ENCODE results near the gene SLC24A3.

Gene SLC24A3

GRCh38 chr20:19429538-19429937 lies 217.1 kb downstream of the SLC24A3 start:
- DNase-seq, result no peak

GRCh38 chr20:19430641-19431315 lies 218.3 kb downstream of the SLC24A3 start:
- no peak for DNase-seq

GRCh38 chr20:19431316-19431700 lies 218.9 kb downstream of the SLC24A3 start:
- DNase-seq, result no peak

GRCh38 chr20:19431906-19432305 lies 219.5 kb downstream of the SLC24A3 start:
- no peak for DNase-seq

GRCh38 chr20:19433371-19434350 lies 221.2 kb downstream of the SLC24A3 start:
- no peak for DNase-seq

GRCh38 chr20:19435316-19435715 lies 222.9 kb downstream of the SLC24A3 start:
- no peak for DNase-seq

- DNase-seq, result no peak
Observed at GRCh38 chr20:19435821-19436220, 223.4 kb downstream of the SLC24A3 start.

GRCh38 chr20:19438488-19438887 lies 226.0 kb downstream of the SLC24A3 start:
- no peak for DNase-seq

- DNase-seq, result no peak
Observed at GRCh38 chr20:19440660-19441527, 228.5 kb downstream of the SLC24A3 start.

GRCh38 chr20:19446246-19446645 lies 233.8 kb downstream of the SLC24A3 start:
- DNase-seq, result no peak

- DNase-seq, result no peak
Observed at GRCh38 chr20:19448632-19449031, 236.2 kb downstream of the SLC24A3 start.

GRCh38 chr20:19449051-19449450 lies 236.6 kb downstream of the SLC24A3 start:
- no peak for DNase-seq

- no peak for DNase-seq
Observed at GRCh38 chr20:19451231-19451922, 238.9 kb downstream of the SLC24A3 start.

GRCh38 chr20:19451923-19452295 lies 239.5 kb downstream of the SLC24A3 start:
- DNase-seq, result no peak

GRCh38 chr20:19453410-19453809 lies 241.0 kb downstream of the SLC24A3 start:
- DNase-seq, result no peak

- no peak for DNase-seq
Observed at GRCh38 chr20:19453862-19454261, 241.4 kb downstream of the SLC24A3 start.

GRCh38 chr20:19456595-19457395 lies 244.4 kb downstream of the SLC24A3 start:
- no peak for DNase-seq

GRCh38 chr20:19457611-19458010 lies 245.2 kb downstream of the SLC24A3 start:
- no peak for DNase-seq

- DNase-seq, result no peak
Observed at GRCh38 chr20:19460386-19460785, 247.9 kb downstream of the SLC24A3 start.

GRCh38 chr20:19462491-19462890 lies 250.0 kb downstream of the SLC24A3 start:
- no peak for DNase-seq

GRCh38 chr20:19463597-19463996 lies 251.2 kb downstream of the SLC24A3 start:
- no peak for DNase-seq

GRCh38 chr20:19465536-19465935 lies 253.1 kb downstream of the SLC24A3 start:
- DNase-seq, result no peak
